GM13977 (cell line): ENCODE results near the gene FGFRL1.

Experiments used
- DNase-seq: peaks from one replicate; pipeline ENCODE4 v3.0.0; 2012; ENCODE audit warnings: low spot score
- in situ Hi-C: fragments of 300-500 bp; cut with MboI; formaldehyde crosslinking; loops from one replicate; pipeline ENCODE4 v1.12.0; 2022; ENCODE audit warnings: low sequenced_read_pairs, low pct_unique_long_range_greater_than_20kb, mixed read lengths, inconsistent platforms; ENCODE audit not compliant: unreplicated experiment
- TF ChIP-seq, protein P1 (sequence below): IDR thresholded peaks from 2 replicates; pipeline ENCODE4 v1.5.1; 2012; ENCODE audit warnings: mild to moderate bottlenecking, control low read depth; ENCODE audit not compliant: insufficient read depth; ENCODE audit errors: extremely low read depth, missing control alignments

FGFRL1 gene

GRCh38 chr4:1074077-1074476 lies 62.7 kb downstream of the FGFRL1 start:
- TF ChIP-seq, protein P1, sequence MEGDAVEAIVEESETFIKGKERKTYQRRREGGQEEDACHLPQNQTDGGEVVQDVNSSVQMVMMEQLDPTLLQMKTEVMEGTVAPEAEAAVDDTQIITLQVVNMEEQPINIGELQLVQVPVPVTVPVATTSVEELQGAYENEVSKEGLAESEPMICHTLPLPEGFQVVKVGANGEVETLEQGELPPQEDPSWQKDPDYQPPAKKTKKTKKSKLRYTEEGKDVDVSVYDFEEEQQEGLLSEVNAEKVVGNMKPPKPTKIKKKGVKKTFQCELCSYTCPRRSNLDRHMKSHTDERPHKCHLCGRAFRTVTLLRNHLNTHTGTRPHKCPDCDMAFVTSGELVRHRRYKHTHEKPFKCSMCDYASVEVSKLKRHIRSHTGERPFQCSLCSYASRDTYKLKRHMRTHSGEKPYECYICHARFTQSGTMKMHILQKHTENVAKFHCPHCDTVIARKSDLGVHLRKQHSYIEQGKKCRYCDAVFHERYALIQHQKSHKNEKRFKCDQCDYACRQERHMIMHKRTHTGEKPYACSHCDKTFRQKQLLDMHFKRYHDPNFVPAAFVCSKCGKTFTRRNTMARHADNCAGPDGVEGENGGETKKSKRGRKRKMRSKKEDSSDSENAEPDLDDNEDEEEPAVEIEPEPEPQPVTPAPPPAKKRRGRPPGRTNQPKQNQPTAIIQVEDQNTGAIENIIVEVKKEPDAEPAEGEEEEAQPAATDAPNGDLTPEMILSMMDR: no peak
- in situ Hi-C loops: no loop called here
- DNase-seq: no peak

GRCh38 chr4:1075225-1075624 lies 63.8 kb downstream of the FGFRL1 start:
- DNase-seq: no peak
- in situ Hi-C loops: no loop called here
- TF ChIP-seq, protein P1: no peak

- in situ Hi-C loops: no loop called here
- no peak for DNase-seq
Observed at GRCh38 chr4:1075809-1076699, 64.6 kb downstream of the FGFRL1 start.

More at GRCh38 chr4:1075809-1076699, 64.6 kb downstream of the FGFRL1 start:
- TF ChIP-seq, protein P1: no peak
